ENCODE measurements around the gene OR7E24. TPM values are rescaled to one million over a fixed set of nuclear protein-coding genes. Genes with fewer than 3 reads are reported as not detected.
"Not testable (repeated sequence)": the region's sequence is repeated elsewhere in the genome, so short reads cannot be mapped to it uniquely, and the experiment has no call there.

Gene OR7E24
- not detected in 2 replicates for total RNA-seq

DNA sequence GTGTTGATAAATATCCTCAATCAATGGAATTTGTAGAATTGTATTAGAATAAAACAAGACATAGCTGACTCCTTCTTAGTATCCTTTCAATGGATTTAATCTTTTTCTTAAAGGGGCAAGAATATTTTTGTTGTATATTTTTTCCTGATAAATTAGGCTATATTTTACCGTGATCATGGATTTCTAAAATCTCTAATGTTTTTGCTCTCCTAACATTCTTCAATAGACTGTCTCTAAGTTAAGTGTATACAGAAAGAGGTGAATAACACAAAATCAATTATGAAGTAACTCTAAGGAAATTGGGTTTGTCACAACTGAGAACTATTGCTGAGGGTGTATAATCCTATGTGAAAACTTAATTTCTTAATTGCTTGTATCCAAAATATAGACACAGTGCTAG is at the start of gene OR7E24:
OR7E24 (plus strand) TSS at position 301 of the 400 bp plus-strand sequence. CDS start 114 bp downstream, outside the sequence.
- no peak for DNase-seq (ENCODE audit: low read depth in 2 of 2)

- peak; percentile 21 to 66 for DNase-seq (ENCODE audit: low read depth in 2 of 2)
Observed at GRCh38 chr19:9205501-9206113, 45.1 kb upstream of the OR7E24 start.

DNA sequence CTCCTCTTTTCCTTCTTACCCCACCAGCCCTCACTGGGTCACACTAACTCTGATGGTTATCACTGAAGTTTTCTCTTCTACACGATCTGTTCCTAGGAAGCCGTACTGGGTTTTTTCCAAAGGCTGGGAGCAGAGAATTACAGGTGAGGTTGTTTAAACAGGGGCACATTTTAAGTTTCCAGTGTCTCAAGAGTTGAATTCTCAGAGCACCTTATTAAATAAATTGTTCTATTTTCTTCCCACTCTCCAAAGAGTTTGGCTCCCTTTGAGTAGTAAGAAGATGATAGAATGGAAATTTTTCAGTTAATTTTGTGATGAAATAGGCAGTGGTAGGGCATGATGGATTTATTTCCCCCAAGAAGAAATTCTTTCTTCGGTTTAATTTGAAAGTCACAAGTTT is 31.2 kb upstream of the OR7E24 start, which contains the start of gene OR7D4:
OR7D4 (minus strand) TSS at position 101 of the 400 bp plus-strand sequence. CDS start 4,752 bp downstream, outside the sequence.
- DNase-seq (ENCODE audit: low read depth in 2 of 2) = no peak

- DNase-seq (ENCODE audit: low read depth in 2 of 2) = no peak
Observed at GRCh38 chr19:9251236-9251635, 506 bp downstream of the OR7E24 start.

- DNase-seq (ENCODE audit: low read depth in 2 of 2) = not testable (repeated sequence)
Observed at GRCh38 chr19:9283485-9283884, 32.8 kb downstream of the OR7E24 start.

DNA sequence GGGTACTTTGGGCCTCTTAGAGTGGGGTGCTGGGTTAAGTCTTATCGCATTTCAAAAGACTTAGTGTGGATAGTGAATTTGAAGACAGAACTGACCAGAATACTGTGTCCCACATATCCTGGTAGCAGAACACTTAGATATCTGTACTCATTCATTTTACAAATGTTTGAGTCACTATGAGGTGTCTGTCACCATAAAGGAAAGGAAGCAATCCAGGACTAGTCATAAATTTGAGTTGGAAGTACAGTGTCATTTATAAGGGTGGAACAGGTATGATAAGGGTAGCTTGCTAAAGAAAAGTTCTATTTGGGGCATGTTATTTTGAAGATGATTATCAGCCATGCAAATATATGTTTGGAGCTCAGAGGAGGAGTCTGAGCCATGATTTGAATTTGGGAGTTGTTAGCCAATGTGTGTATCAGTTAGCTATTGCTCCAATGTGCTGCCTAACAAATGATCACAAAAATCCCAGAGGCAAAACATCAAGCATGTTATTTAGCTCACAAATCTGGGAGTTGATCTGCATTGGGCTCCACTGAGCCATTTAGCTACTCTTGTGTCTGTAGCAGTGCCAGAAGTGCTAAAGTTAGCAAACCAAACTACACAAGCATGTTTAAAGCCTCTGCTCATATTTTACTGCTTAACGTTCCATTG is 38.6 kb downstream of the OR7E24 start:
- DNase-seq (ENCODE audit: low read depth in 2 of 2) = no peak

DNA sequence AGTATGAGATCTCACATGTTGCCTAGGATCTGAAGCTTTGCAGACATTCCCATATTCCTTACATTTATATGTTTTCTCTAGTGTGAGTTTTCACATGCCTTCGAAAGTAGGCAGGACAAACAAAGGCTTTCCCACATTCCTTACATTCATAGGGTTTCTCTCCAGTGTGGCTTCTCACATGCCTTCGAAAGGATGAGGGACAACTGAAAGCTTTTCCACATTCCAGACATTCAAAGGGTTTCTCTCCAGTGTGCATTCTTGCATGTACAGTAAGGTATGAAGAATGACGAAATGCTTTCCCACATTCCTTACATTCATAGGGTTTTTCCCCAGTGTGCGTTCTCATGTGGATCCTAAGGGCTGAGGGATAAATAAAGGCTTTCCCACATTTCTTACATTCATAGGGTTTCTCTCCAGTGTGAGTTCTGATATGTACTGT is 44.7 kb downstream of the OR7E24 start:
- DNase-seq (ENCODE audit: low read depth in 2 of 2) = no peak

GRCh38 chr19:9296336-9296735 is 45.6 kb downstream of the OR7E24 start:
- DNase-seq (ENCODE audit: low read depth in 2 of 2) = no peak

Other genes starting within 250 kb of the OR7E24 start
- not detected in 2 replicates for gene MUC16, start 240.5 kb upstream of the OR7E24 start, total RNA-seq
- not detected in 2 replicates for gene OR1M1, start 163.9 kb upstream of the OR7E24 start, total RNA-seq
- not detected in 2 replicates for gene OR7G2, start 143.5 kb upstream of the OR7E24 start, total RNA-seq
- gene OR7G1, start 135.2 kb upstream of the OR7E24 start, total RNA-seq = not detected in 2 replicates
- not detected in 2 replicates for gene OR7G3, start 124.0 kb upstream of the OR7E24 start, total RNA-seq
- 8.0 and 11.5 TPM in 2 replicates for gene ZNF317, start 110.5 kb upstream of the OR7E24 start, total RNA-seq
- under 0.01 and 0.25 TPM in 2 replicates for gene OR7D2, start 72.0 kb upstream of the OR7E24 start, total RNA-seq
- gene OR7D4, start 31.3 kb upstream of the OR7E24 start, total RNA-seq = not detected in 2 replicates
- gene ZNF699, start 58.9 kb downstream of the OR7E24 start, total RNA-seq = 4.6 and 4.9 TPM in 2 replicates
- 8.3 and 11.8 TPM in 2 replicates for gene ZNF559, start 73.2 kb downstream of the OR7E24 start, total RNA-seq
- 0.51 and 0.89 TPM in 2 replicates for gene ZNF177, start 112.1 kb downstream of the OR7E24 start, total RNA-seq
- gene ZNF266, start 184.6 kb downstream of the OR7E24 start, total RNA-seq = 6.5 and 9.7 TPM in 2 replicates
- gene ZNF560, start 247.7 kb downstream of the OR7E24 start, total RNA-seq = under 0.01 TPM in 2 replicates